Renal cortical epithelial cell (primary cell): Measurements from ENCODE around the gene ZFP36L2. TPM values are rescaled to one million over a fixed set of nuclear protein-coding genes. Genes with fewer than 3 reads are reported as not detected.

Experiments
- DNase-seq: peaks from one replicate; pipeline ENCODE4 v3.0.0-alpha.2; 2011; ENCODE audit warnings: low read depth
- total RNA-seq: library from RNA; depleted of rRNA; stranded (reverse); fragments of >200 nt; gene quantifications from 2 replicates; pipeline ENCODE4 v1.2.3, GENCODE V29; 2014

ZFP36L2 gene, protein sequence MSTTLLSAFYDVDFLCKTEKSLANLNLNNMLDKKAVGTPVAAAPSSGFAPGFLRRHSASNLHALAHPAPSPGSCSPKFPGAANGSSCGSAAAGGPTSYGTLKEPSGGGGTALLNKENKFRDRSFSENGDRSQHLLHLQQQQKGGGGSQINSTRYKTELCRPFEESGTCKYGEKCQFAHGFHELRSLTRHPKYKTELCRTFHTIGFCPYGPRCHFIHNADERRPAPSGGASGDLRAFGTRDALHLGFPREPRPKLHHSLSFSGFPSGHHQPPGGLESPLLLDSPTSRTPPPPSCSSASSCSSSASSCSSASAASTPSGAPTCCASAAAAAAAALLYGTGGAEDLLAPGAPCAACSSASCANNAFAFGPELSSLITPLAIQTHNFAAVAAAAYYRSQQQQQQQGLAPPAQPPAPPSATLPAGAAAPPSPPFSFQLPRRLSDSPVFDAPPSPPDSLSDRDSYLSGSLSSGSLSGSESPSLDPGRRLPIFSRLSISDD
- total RNA-seq: 4.5 and 20.1 TPM in 2 replicates

DNA sequence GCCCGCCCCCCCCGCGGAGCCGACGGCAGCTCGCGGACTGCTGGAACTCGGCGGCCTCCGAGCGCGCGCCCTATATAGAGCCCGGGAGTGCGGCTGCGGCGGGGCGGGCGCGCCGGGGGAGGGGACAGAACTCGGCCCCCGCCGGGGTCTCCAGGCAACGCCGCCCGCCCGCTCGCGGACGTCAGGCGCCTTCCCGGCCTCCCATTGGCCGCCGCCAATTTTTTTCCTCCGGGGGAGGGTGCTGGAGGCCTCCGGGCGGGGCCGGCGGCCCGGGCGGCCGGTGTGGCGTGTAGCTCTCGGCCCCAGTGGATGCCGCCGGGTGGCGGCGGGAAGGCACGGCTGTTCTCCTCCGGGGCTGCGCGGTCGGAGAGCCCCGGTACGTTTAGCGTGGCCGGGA is at the start of gene ZFP36L2:
Gene ZFP36L2 (minus strand): TSS at position 49 of the 397 bp plus-strand sequence. CDS start 291 bp downstream, outside the sequence.
- DNase-seq: peak; percentile 69

DNA sequence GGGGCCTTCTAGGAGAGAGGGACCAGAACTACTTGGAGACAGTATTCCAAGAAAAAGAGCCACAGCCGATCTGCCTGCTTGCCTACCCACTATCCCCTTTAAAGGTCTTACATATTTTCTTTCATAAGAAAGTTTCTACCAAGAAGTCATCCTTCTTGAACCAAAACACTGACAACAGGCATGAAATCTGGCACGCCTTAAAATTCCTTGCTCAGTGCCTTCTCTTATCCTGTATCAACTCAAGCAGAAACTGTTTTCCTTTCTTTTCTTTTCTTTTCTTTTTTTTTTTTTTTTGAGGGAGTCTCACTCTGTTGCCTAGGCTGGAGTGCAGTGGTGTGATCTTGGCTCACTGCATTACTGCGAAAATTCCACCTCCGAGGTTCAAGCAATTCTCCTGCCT is 48.3 kb upstream of the ZFP36L2 start:
- peak; percentile 56 for DNase-seq

DNA sequence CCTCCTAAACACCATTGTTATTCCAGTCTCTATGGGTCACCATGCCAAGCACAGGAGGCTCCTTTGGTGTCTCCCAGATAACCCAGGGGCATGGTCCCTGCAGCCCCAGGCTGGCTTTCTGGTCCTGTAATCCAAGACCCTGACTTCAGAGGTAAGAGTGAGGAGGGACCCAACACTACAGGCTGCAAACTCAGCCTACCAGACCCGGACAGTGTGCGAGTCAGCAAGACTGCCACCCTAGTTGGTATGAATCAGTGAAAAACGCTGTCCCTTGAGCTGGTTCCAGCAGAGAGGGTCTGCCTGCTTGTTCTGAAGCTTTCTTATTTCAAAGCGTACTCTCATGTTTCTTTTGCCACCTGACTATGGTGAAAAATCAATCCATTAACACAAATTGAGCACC is 47.6 kb upstream of the ZFP36L2 start:
- peak; percentile 53 for DNase-seq

DNA sequence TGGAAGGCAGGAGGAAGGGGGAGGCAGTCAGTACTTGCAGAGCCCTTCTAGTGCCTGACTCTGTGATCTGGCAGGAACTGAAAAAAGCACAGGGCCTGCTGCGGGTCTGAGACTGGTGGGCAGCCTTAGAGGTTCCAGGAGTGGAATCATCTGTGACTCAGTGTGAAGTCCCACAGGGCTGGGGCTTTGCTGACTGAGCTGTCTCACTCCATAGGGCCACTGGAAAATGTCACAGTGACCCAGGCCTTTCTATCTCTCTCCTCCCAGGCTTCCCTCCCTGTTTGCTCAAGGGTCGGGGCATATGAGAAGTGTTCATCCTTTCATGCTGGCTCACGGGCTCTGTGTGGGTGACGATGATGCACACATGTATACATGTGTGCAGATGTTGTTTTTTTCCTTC is 47.1 kb upstream of the ZFP36L2 start:
- DNase-seq: peak; percentile 40

DNA sequence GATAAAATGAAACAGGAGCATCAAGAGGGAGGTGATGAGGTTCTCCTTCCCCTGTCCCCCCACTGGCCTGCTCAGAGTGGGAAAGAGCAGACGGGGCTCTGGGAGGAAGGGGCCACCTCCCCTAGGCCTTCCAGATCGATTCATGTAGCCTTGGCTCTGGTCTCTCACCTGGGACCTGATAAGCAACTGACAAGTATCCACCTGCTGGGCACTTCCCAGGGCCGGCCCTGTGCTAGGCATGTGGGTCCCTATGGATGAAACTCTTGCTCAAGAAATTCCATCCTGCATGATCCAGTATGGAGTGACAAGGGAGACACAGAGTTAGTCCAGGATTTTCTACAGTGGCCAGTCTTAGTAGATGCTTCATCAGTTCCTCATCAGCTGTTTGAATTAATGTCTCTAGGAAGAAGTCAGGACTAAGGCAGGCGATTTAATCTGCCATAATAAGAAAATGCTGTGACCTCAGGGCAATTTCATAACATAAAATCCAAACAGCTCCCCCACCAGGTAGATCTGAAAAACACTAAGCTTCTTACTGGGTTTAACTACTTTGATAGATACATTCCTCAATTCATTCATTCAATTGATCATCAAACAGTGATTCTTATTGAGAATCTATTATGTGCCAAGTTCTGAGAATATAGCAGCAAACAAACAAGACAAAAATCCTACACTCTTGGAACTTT is 44.7 kb upstream of the ZFP36L2 start:
- no peak for DNase-seq

DNA sequence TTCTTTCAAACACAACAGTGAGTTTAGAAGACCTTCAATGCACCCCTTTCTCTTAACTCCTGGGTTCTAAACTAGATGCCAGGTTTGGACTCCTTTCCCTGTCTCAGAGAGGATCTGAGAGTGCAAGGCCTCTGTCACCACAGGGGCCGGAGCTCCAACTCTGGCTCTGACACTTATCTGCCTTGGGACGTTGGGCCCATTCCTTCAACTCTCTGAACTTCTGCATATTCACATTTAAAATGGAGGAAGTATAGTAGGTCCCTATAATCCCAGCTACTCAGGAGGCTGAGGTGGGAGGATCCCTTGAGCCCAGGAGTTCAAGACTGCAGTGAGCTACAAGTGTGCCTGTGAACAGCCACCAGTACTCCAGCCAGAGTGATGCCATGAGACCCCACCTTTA is 44.1 kb upstream of the ZFP36L2 start:
- DNase-seq: no peak

DNA sequence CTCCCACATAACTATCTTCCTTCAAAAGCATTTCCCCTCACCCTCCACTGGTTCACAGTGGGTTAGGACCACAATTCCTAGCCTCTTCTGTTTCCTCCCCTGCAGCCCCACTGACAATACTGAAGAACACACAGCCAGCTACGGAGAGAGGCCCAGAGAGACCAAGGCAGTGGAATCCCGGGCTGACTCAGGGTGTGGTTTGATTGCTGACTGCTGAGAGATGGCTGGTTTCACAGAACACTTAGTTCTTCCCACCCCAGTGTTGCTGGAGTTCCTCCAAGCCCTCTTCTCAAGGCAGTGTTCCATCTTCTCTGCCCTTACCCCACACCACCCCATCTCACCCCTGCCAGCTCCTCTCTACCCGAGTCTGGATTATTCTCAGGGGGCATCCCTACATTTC is 43.3 kb upstream of the ZFP36L2 start:
- peak; percentile 87 for DNase-seq

DNA sequence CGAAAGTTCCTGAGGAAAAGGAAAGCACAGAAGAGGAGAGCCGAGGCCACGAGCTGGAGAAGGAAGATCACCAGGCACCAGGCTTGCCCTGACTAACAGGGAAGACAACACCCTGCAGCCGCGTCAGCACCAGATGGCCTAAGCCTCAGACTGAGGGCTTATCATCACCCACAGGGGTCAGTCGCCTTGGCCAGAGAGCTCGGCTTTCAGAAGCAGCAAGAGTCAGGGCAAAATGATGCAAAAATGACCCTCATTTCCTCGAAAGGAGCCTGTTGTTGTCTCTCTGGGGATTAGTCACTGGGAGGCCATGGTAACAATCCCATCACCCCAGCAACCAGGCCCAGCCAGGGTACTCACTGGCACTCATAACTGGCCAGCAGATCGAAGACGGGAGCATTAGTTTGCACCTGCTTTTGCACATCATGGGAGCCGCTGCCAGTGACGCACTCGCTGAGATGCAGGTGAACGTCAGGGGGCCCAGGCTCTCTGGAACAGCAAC is 42.7 kb upstream of the ZFP36L2 start:
- peak; percentile 94 for DNase-seq

DNA sequence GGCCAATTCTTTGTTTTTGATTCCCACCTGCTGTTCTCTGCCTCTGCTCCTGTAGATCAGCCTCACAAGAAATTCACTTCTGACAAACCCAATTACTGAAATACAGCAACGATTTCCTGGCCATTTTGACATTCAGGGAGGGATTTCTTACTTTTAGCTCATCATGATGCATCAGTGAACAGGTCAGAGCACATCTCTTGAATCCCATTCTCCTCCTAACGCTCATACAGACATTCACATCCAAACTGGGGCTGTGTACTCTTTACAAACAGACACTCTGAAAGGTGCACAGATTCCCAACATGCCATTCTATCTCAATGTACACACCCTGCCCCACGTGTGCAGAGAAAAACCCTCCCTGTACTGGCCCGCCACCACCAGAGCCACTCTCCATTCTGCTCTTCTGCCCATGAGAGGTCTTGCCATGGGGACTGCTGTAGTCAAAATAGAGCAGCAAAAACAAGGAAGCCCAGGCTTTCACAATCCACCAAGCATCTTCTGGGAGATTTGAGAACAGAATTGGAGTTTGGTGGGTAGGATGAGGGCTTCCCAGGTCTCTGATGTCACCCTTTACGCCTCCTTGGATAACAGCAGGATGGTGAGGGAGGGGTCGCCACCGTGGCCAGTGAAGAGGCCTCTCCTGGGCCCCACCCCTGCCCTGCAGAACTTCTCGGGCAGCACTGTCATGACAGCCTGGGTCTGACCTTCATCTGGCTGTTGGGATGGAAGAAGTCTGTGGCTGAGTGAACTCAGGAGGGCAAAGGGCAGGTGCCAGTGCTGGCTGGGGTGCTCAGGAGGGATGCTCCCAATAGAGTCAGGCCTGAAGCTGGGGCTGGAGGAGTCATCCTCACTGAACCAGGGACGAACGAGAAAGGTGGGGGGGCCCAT is 41.9 kb upstream of the ZFP36L2 start:
- DNase-seq: no peak

DNA sequence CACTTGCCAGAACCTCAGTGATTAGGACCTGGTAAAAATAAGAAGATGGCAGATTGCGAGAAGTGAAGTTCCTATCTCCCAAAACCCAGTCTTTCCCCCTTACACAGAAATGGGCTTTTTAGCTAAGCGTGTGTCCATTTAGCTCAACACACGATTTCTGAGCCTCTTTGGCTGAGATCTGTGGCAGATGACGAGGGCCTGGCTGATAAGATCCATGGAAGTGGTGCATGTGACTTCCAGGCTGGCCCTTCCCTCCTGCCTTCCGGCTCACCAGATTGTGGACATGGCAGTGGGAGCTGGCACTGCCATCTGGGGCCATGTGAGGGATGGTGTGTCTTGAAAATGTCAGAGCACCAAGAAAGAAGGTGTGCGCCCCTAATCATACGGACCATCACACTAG is 41.0 kb upstream of the ZFP36L2 start:
- no peak for DNase-seq

DNA sequence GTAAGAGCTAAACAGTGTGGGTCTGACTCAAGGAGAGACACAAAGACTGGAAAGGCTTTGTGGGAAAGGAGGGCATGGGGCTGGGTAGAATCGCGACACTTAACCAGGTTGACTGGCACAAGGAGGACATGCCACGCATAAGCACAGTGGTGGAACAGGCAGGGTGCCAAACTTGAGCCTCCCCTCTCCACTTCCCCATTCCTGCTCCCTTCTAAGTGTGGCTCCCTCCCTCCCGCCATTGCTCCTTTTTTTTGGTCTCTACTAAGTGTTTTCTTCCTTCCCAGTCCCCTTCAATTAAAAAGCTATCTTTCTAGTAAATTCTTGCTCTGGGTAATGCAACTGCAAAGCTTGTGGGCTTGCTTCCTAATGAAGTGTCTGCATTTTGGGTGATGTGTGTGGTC is 40.3 kb upstream of the ZFP36L2 start:
- DNase-seq: peak; percentile 33

DNA sequence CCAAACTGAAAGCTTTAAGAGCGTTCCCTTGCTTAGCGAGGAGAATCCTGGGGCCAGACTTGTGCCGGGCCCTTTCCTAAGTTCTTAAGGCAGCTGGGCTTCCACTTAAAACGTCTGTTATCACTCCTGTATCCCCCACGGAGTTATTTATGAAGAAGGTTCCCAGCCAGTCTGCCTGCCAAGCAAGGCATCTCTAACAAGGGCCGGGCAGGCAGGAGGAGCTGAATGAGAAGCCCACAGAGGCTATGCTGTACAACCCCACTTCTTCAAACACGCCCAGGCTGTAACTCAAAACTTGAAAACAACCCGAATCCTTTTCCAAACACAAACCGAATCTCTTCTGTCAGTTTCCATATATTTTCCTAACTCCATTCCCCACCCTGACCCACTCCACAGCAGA is 39.0 kb upstream of the ZFP36L2 start:
- no peak for DNase-seq

DNA sequence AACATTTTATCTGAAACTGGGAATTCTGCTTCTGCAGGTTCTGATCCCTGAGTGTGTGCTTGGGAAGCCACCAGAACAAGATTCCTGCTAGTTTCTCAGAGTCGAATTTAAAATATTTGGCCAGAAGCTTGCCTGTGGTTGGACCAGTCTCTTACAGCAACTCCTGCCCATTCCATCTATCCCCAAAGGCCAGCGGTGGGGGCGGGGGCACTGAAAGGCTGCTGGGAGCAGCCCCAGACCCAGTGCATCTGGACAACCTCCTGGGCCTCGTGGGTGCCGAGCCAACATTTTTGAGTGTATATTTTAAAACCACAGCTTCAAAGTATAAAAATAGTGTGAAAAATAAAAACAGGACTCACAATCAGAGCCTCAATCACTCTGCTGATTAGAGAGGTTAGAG is 38.6 kb upstream of the ZFP36L2 start:
- DNase-seq: no peak

DNA sequence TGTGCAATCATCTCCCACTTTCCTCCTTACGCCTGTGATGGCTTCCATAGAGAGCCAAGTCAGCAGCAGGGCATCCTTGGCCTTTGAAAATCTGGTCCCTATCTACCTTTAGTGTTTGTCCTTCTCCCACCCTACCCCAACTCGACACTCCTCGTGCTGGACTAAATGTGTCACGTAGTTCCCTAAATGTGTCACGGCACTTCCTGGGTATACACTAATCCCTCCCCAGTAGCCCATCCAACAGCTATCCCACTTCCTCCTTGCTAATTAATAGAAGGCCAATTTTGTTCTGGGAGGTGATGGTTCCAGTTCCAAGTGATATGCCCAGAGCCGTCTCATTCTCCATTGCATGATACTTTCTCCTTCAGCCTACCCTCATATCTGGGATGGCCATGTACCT is 36.5 kb upstream of the ZFP36L2 start:
- no peak for DNase-seq

DNA sequence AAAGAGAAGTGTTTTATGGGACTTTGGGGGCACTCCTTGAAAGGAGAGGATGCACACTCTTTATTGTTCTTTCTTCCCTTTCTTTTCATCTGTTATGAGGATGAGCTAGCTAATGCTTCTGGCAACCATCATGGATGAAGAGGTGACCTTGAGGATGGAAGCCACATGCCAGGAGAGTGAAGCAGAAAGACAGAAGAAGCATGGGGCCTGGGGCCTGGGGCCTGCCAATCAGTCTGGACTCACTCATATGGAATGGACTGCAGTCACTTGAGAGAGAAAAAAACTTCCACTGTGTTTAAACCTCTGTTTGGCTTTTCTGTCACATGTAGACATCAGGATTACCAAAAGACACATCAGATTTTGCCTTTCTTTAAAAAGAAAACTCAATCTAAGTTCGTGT is 35.8 kb upstream of the ZFP36L2 start:
- no peak for DNase-seq

DNA sequence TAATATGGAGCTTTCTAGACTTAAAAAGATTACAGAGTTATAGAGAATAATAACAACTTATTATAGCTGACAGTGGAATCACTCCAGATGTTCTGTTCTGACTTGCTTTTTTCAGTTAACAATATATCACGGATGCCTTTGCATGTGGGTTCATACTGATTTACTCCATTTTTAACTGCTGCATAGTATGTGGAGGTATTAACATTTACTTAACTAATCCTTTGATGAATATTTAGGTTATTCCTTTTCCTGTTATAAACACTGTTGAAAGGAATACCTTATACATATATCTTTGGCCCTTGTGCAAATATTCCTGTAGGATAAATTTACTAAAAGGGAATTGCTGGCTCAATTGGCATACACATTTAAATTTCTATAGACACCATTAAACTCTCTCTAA is 33.1 kb upstream of the ZFP36L2 start:
- DNase-seq: no peak

DNA sequence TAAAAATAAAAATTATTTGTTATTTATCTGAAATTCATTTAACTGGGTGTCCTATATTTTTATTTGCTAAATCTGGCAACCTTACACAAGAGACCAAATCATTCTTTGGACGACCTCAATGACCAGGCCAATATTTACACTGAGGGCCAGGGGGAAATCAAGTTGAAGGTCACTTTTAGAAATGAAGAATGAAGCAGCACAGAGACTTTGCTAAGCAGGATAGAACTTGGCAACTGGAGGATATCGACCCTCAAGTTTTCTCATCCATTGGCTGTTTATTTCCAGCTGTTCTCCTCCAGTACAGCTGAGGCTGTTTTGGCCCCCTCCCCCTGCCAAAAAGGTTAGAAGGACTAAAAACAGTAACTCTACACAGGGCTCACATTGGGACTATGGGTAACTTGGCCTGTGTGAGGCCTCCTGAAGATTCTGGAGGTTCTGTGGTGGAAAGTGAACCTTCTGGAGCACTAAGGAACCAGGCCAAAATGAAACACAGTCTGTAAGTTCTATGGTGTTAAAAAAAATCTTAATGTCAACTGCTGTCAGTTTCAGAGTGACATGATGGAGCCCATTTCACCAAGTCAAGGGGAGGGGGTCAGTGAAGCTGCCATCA is 32.2 kb upstream of the ZFP36L2 start:
- no peak for DNase-seq

DNA sequence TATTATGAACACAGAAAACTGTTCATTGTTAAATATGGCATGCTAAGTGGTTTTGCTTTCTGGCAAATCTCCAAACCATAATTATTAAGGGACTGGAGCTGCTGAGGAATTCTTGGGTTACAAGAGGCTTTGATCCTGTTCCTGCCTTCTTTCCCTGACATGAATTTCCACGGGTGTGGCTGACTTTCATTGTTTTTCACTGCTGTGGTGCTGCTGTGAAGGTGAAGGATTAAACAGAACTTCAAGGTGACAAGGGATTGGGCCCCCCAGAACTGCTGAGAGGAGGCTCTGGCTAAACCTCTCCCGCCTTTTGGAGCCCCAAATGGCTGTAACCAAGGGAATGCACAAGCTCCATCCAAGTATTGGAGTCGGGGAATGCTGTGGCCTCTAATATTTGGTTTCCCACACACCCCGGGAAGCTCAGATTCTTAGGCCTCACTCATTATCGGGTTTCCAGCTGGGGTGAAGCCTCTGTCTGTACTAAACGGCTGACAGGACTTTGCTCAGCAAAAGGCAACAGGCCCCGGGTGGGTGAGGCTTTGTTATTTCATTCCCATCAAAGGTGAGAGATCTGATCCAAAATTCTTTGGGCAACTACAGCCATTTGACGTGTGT is 29.0 kb upstream of the ZFP36L2 start:
- peak; percentile 63 for DNase-seq

DNA sequence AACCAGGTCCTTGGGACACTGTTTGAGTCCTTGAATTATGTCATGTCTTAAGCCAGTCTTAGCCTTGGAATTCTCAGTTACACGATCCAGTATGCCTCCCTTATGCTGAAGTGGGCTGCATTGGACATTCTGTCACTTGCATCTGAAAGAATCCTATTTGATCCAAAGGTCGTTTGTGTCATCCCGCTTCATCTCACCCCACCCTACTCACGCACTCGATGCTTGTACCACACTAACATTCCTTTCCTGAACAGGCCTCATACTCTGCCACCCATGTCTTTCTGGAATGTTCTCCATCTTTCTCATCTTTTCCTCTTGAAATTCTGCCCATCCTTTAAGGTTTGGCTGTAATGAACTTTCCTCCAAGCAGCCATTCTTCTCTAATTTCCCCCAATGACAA is 27.9 kb upstream of the ZFP36L2 start:
- DNase-seq: no peak

DNA sequence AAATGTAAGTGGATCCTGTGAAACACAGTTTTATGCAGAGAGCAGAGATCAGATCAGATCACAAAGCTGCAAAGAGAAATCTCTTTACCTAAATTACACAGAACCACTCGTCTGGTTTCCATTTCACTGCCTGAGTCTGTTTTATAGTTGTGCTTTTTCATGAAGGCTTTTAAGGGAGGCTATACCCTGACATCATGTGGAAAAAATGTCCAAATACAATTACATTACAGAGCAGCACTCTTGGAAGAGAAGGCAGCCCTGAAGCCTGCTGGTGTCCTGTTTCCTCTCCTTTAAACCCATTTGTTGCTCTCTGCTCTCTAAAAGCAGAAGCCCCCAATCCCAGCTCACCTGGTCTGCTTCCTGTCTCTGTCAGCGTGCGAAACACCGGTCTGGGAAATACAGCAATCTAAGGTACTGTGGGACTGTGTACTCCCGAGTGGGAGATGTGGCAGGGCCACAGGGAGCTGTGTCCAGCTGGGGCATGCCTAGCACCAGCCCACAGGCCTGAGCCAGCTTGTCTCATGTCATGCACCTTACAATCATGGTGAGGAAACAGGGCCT is 24.8 kb upstream of the ZFP36L2 start:
- peak; percentile 49 for DNase-seq

DNA sequence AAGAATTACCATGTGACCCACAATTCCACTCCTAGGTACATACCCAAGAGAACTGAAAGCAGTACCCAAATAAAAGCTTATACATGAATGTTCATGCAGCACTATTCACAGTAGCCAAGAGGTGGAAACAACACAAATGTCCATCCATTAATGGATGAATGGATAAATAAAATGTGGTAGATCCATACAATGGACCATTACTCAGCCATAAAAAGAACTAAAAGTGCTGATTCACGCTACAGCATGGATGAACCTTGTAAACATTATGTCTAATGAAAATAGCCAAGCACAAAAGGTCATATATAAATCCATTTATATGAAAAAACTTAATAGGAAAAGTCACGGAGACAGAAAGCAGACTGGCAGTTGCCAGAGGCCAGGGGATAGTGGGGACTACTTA is 23.6 kb upstream of the ZFP36L2 start:
- DNase-seq: no peak
